Neural cell (in vitro differentiated cells): ENCODE data around the gene CERS5. TPM values are rescaled to one million over a fixed set of nuclear protein-coding genes. Genes with fewer than 3 reads are reported as not detected.

Experiments
- H2AFZ ChIP-seq: fragments of 200-600, 300-800 bp; sonication (generic), shearing (Covaris generic); 2 replicates; pipeline ENCODE4 v1.6.0; 2014; ENCODE audit warnings: low read depth, mild to moderate bottlenecking, antibody characterized with exemption, low read length, moderate library complexity
- H3F3A ChIP-seq: fragments of 200-600 bp; shearing (Covaris generic); 2 replicates; pipeline ENCODE4 v1.6.1; 2016; ENCODE audit warnings: mild to moderate bottlenecking, moderate library complexity, mixed read lengths, antibody characterized with exemption, low read length; ENCODE audit not compliant: insufficient read depth, poor library complexity, severe bottlenecking
- H3K27ac ChIP-seq: fragments of 200-600, 300-800 bp; sonication (generic), shearing (Covaris generic); 2 replicates; pipeline ENCODE4 v1.5.1; 2014; ENCODE audit warnings: mild to moderate bottlenecking, low read length, moderate library complexity
- H3K27me3 ChIP-seq: fragments of 300-800, 200-600 bp; sonication (generic), shearing (Covaris generic); 2 replicates; pipeline ENCODE4 v1.6.0; 2014; ENCODE audit warnings: mild to moderate bottlenecking, low read depth, low read length, moderate library complexity; ENCODE audit not compliant: insufficient read depth
- H3K36me3 ChIP-seq: fragments of 300-800, 200-600 bp; sonication (generic), shearing (Covaris generic); 2 replicates; pipeline ENCODE4 v1.5.1; 2014; ENCODE audit warnings: mild to moderate bottlenecking, antibody characterized with exemption, low read length, moderate library complexity; ENCODE audit not compliant: insufficient read depth
- H3K4me2 ChIP-seq: fragments of 300-800, 200-600 bp; sonication (generic), shearing (Covaris generic); 2 replicates; pipeline ENCODE4 v1.6.0; 2014; ENCODE audit warnings: mild to moderate bottlenecking, low read length
- H3K4me3 ChIP-seq: fragments of 300-800, 200-600 bp; sonication (generic), shearing (Covaris generic); 2 replicates; pipeline ENCODE4 v1.5.1; 2014; ENCODE audit warnings: mild to moderate bottlenecking, low read length, moderate library complexity
- H3K79me2 ChIP-seq: fragments of 200-600 bp; shearing (Covaris generic); replicated peaks from 2 replicates; pipeline ENCODE4 v1.6.0; 2014; ENCODE audit warnings: mild to moderate bottlenecking, low read length, moderate library complexity; ENCODE audit not compliant: insufficient read depth
- H3K9ac ChIP-seq: fragments of 300-800, 200-600 bp; sonication (generic), shearing (Covaris generic); 2 replicates; pipeline ENCODE4 v1.6.1; 2016; ENCODE audit warnings: mild to moderate bottlenecking, low read length, mixed read lengths
- H3K9me2 ChIP-seq: fragments of 200-600 bp; shearing (Covaris generic); 2 replicates; pipeline ENCODE4 v1.6.1; 2016; ENCODE audit warnings: mild to moderate bottlenecking, low read length, mixed read lengths; ENCODE audit not compliant: insufficient read depth
- H3K9me3 ChIP-seq: fragments of 200-600, 300-800 bp; sonication (generic), shearing (Covaris generic); 2 replicates; pipeline ENCODE4 v1.6.1; 2016; ENCODE audit warnings: mild to moderate bottlenecking, mixed run types, low read length, moderate library complexity, mixed read lengths
- H4K20me1 ChIP-seq: fragments of 200-600 bp; shearing (Covaris generic); 2 replicates; pipeline ENCODE4 v1.6.1; 2016; ENCODE audit warnings: mild to moderate bottlenecking, mixed run types; ENCODE audit not compliant: insufficient read depth
- EP300 ChIP-seq: fragments of 450-650 bp; conservative IDR thresholded peaks from 2 replicates; pipeline ENCODE4 v1.6.1; 2014; ENCODE audit warnings: antibody characterized with exemption, mild to moderate bottlenecking, moderate library complexity; ENCODE audit not compliant: poor library complexity, severe bottlenecking
- EZH2 ChIP-seq: fragments of 200-600, 300-800 bp; shearing (Covaris generic), sonication (generic); IDR thresholded peaks from 2 replicates; pipeline ENCODE4 v1.6.1; 2014; ENCODE audit warnings: antibody characterized with exemption, low read length, borderline replicate concordance, mild to moderate bottlenecking; ENCODE audit not compliant: insufficient read depth, poor library complexity, severe bottlenecking
- MXI1 ChIP-seq: fragments of 450-650 bp; conservative IDR thresholded peaks from 2 replicates; pipeline ENCODE4 v1.6.1; 2014; ENCODE audit warnings: antibody characterized with exemption, mild to moderate bottlenecking; ENCODE audit not compliant: poor library complexity, severe bottlenecking
- POLR2AphosphoS5 ChIP-seq: IDR thresholded peaks from 2 replicates; pipeline ENCODE4 v1.6.1; 2012
- RAD21 ChIP-seq: fragments of 450-650 bp; conservative IDR thresholded peaks from 2 replicates; pipeline ENCODE4 v1.6.1; 2014; ENCODE audit warnings: antibody characterized with exemption, mild to moderate bottlenecking, moderate library complexity
- SMC3 ChIP-seq: fragments of 450-650 bp; conservative IDR thresholded peaks from 2 replicates; pipeline ENCODE4 v1.6.1; 2014; ENCODE audit warnings: antibody characterized with exemption, mild to moderate bottlenecking, moderate library complexity; ENCODE audit not compliant: poor library complexity
- TAF1 ChIP-seq: IDR thresholded peaks from 2 replicates; pipeline ENCODE4 v1.6.1; 2012; ENCODE audit warnings: low read depth
- polyA plus RNA-seq: library from polyadenylated mRNA; depleted of rRNA; stranded (reverse); fragments of >200 nt; gene quantifications from 2 replicates; pipeline ENCODE4 v1.2.3, GENCODE V29; 2014
- TF ChIP-seq, protein P1 (sequence below): IDR thresholded peaks from 2 replicates; pipeline ENCODE4 v1.6.1; 2012; ENCODE audit warnings: borderline replicate concordance
- TF ChIP-seq, protein P2 (sequence below): fragments of 450-650 bp; IDR thresholded peaks from 2 replicates; pipeline ENCODE4 v1.5.1; 2014; ENCODE audit warnings: antibody characterized with exemption, mild to moderate bottlenecking, moderate library complexity; ENCODE audit not compliant: poor library complexity, severe bottlenecking

Gene CERS5
- polyA plus RNA-seq, 1 donor from 2014 or later = 470 TPM

- Histone ChIP-seq H3K27me3 (no peaks in the 10 kb centered on the region), H3K9me3 (no peaks in the 10 kb centered on the region), H3K4me2 (no peak overlapping the region), H3K27ac (no peak overlapping the region), H3K9ac (no peak overlapping the region), H4K20me1 (no peaks in the 10 kb centered on the region), H3K4me3 (no peak overlapping the region), H3K9me2 (no peaks in the 10 kb centered on the region), H3K79me2 (no peaks in the 10 kb centered on the region), H2AFZ (no peak overlapping the region), H3F3A (no peaks in the 10 kb centered on the region), H3K36me3 (no peaks in the 10 kb centered on the region)
- TF ChIP-seq EZH2 (no peak), POLR2AphosphoS5 (no peak), RAD21 (no peak), EP300 (no peak), MXI1 (no peak)
Measured at GRCh38 chr12:50214018-50214417, 46.8 kb upstream of the CERS5 start.

GRCh38 chr12:50213439-50213838 is 46.3 kb upstream of the CERS5 start:
- Histone ChIP-seq H3K9me2 (no peaks in the 10 kb centered on the region), H4K20me1 (no peaks in the 10 kb centered on the region), H3F3A (no peaks in the 10 kb centered on the region), H3K9me3 (no peaks in the 10 kb centered on the region), H3K27ac (no peak overlapping the region), H3K4me2 (no peak overlapping the region), H3K27me3 (no peaks in the 10 kb centered on the region), H3K9ac (no peak overlapping the region), H3K4me3 (no peak overlapping the region), H2AFZ (no peak overlapping the region), H3K79me2 (no peaks in the 10 kb centered on the region), H3K36me3 (no peaks in the 10 kb centered on the region)
- no peak for TF ChIP-seq POLR2AphosphoS5
- no peak for TF ChIP-seq EP300
- no peak for TF ChIP-seq TAF1
- TF ChIP-seq, protein P1, sequence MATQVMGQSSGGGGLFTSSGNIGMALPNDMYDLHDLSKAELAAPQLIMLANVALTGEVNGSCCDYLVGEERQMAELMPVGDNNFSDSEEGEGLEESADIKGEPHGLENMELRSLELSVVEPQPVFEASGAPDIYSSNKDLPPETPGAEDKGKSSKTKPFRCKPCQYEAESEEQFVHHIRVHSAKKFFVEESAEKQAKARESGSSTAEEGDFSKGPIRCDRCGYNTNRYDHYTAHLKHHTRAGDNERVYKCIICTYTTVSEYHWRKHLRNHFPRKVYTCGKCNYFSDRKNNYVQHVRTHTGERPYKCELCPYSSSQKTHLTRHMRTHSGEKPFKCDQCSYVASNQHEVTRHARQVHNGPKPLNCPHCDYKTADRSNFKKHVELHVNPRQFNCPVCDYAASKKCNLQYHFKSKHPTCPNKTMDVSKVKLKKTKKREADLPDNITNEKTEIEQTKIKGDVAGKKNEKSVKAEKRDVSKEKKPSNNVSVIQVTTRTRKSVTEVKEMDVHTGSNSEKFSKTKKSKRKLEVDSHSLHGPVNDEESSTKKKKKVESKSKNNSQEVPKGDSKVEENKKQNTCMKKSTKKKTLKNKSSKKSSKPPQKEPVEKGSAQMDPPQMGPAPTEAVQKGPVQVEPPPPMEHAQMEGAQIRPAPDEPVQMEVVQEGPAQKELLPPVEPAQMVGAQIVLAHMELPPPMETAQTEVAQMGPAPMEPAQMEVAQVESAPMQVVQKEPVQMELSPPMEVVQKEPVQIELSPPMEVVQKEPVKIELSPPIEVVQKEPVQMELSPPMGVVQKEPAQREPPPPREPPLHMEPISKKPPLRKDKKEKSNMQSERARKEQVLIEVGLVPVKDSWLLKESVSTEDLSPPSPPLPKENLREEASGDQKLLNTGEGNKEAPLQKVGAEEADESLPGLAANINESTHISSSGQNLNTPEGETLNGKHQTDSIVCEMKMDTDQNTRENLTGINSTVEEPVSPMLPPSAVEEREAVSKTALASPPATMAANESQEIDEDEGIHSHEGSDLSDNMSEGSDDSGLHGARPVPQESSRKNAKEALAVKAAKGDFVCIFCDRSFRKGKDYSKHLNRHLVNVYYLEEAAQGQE = no peak
- no peak for TF ChIP-seq MXI1
- TF ChIP-seq, protein P2, sequence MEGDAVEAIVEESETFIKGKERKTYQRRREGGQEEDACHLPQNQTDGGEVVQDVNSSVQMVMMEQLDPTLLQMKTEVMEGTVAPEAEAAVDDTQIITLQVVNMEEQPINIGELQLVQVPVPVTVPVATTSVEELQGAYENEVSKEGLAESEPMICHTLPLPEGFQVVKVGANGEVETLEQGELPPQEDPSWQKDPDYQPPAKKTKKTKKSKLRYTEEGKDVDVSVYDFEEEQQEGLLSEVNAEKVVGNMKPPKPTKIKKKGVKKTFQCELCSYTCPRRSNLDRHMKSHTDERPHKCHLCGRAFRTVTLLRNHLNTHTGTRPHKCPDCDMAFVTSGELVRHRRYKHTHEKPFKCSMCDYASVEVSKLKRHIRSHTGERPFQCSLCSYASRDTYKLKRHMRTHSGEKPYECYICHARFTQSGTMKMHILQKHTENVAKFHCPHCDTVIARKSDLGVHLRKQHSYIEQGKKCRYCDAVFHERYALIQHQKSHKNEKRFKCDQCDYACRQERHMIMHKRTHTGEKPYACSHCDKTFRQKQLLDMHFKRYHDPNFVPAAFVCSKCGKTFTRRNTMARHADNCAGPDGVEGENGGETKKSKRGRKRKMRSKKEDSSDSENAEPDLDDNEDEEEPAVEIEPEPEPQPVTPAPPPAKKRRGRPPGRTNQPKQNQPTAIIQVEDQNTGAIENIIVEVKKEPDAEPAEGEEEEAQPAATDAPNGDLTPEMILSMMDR = no peak
- TF ChIP-seq SMC3 = no peak
- no peak for TF ChIP-seq RAD21
- no peak for TF ChIP-seq EZH2

- H3K4me2 ChIP-seq = no peak overlapping the region
- no peak overlapping the region for H3K27ac ChIP-seq
- H3K79me2 ChIP-seq = no peaks in the 10 kb centered on the region
- no peaks in the 10 kb centered on the region for H3K9me3 ChIP-seq
- no peaks in the 10 kb centered on the region for H3K36me3 ChIP-seq
- H2AFZ ChIP-seq = no peak overlapping the region
- no peak overlapping the region for H3K9ac ChIP-seq
- TF ChIP-seq TAF1 = no peak
- TF ChIP-seq EZH2 = no peak
- no peak for TF ChIP-seq MXI1
- TF ChIP-seq RAD21 = no peak
- no peak for TF ChIP-seq EP300
- no peak for TF ChIP-seq SMC3
- TF ChIP-seq, protein P2 = no peak
- no peak for TF ChIP-seq POLR2AphosphoS5
- TF ChIP-seq, protein P1 = no peak
- H3K27me3 ChIP-seq = no peaks in the 10 kb centered on the region
- H3K9me2 ChIP-seq = no peaks in the 10 kb centered on the region
- H4K20me1 ChIP-seq = no peaks in the 10 kb centered on the region
- H3K4me3 ChIP-seq = no peak overlapping the region
- H3F3A ChIP-seq = no peaks in the 10 kb centered on the region
Measured at GRCh38 chr12:50212071-50212467, 44.9 kb upstream of the CERS5 start.
